ENCODE measurements around the gene FKBP5.

GRCh38 chr6:35707714-35708407 is 19.1 kb upstream of the FKBP5 start:
- TF ChIP-seq CTCF (IDR thresholded peaks at IDR 0.05) = no peak
- no peak for TF ChIP-seq POLR2A (IDR thresholded peaks at IDR 0.05)
- TF ChIP-seq EP300 (IDR thresholded peaks at IDR 0.05) = no peak
- no peak for TF ChIP-seq POLR2AphosphoS5 (IDR thresholded peaks at IDR 0.05)

All from stomach (tissue), 4 donors.